HG03342 (cell line): ENCODE measurements around the gene RNF220.

Experiments used
- ATAC-seq: cut with Tn5 transposase; IDR thresholded peaks from one replicate; pipeline ENCODE4 v1.9.1; 2021; ENCODE audit warnings: mild to moderate bottlenecking, moderate library complexity; ENCODE audit not compliant: unreplicated experiment

The RNF220 gene

DNA sequence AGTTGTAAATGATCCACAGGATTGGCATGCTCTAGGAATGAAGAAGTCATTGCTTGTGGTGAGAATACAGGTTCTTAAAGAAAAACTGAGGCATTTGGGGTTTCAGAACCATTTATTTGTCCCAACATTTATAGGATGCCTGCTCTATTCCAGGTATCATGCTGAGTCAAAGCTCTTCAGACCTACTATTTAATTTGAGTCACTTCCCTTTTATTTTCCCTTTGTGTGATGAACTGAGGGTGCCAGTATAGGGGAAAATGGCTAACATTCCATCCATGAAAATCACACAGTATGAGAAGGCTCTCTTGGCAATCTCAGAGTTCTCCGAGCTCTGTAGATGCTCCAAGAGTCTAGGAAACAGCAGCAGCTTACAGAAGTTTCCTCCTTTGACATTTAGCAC lies 110.4 kb downstream of the RNF220 start:
- ATAC-seq: no peak

GRCh38 chr1:44519035-44519676 lies 114.1 kb downstream of the RNF220 start:
- ATAC-seq: no peak

- no peak for ATAC-seq
Observed at GRCh38 chr1:44521378-44522080, 116.5 kb downstream of the RNF220 start.

DNA sequence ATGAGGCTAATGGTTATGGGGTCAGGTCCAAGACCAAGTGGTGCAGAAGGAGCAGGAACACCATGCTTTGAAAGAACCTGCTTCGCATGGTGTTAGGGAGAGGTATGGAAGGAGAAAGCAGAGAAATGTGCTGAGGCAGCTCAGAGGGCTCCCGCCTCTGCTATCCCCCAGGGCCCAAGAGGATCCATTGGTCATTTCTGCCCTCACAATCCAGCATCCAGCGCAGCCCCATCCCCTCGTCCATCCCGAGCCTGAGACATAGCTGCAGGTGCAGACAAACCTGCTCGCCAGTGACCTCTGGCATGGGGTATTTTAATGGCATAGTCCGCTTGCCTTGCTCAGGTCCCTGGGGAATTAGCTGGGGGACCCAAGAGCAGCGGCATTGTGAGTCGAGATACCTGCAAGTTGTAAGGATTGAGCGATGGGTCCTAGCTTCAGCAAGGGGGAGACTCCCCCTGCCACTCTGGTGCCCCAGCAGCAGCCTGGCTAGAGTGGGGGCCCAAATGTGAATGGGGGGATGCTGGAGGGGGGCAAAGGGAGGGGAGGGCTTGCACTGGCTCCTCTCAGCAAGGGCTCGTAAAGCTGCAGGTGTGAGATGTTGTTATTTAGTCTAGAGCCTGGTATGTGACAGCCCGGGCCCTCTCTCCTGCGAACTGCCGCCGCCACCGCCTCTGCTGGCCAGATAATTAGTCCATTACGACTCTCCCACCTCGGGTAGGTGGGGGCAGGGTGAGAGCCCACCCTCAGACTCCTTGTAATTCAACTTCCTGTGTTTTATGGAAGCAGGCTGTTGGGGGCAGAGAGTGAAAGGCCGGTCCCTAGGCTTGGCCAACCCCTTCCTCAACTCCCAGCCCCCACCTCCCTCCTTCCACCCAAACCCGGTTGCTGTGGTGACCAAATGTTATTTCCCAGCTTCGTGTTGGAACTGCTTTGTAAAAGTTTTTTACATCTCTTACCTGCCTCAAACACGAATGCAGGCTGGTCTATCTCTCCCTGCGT lies 118.8 kb downstream of the RNF220 start:
- ATAC-seq: no peak

DNA sequence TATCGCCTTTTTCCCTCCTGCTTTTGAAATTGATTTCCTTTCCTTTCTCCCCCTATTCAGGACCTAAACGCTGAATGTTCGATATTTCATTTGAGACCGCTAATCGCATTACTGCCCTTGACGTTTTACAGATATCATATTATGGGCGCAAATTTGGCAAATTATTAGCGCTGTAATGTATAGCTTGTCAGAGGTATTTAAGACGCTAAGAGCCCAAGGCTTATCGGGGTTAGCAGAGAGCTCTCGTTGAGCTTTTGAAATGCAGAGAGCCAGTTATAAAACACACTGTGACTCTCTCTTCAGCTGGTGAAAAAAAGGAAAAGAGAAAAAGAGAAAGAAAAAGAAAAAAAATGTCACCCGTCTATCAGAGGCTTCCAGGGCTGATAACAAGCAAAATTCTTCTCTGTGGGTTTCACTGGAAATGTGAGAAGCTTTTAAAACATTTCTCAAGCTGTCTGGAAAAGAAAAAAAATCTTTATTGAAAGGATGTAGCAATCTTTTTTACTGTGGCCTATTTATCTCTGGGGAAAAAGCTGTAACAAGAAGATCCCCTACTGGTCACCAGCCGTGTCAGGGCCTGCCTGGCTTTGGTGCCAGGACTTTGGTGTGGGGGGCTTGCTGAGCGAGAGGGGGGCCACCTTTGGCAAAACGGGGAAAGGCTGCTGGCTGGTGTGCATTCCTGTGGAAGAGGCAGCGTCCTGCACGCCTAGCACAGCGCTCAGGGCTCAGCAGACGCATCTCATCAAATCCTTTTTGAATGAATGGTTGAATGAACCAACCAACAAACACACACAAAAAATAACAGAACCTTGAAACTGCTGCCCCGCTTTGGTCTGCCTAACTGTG lies 119.8 kb downstream of the RNF220 start:
- ATAC-seq: no peak

DNA sequence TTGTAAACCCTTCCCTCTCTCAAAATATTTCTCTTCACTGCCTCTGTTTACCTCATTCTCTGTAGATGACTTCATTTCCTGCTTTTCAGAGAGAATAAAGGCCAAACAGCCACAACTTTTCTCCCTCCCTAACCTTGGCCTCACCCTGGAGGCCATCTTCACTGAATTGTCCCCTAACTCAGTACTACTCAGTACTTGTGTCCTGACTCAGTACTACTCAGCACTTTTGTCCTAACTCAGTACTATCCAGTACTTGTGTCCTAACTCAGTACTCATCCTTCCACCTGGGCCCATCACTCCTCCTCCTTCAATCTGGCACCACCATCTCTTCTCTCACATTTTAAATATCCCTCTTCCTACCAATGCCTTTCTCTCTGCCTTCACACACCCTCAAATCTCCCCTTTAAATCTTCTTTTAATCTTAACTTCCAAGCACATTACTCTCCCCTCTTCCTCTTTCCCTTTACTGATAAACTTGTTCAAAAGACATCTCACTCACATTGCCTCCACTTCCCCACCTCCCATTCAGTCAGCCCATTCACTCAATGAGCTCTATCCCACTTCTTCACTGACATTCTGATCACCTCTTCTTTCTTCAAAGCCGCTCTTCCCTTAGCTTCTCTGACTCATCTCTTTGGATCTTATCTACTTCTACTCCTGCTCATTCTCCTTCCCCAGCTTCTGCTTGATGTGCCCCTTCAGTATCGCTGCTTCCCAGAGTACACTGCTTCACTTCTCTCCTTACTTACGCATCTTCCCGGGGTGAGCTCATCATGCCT lies 121.4 kb downstream of the RNF220 start:
- ATAC-seq: no peak

GRCh38 chr1:44531785-44532566 lies 126.9 kb downstream of the RNF220 start:
- no peak for ATAC-seq

- no peak for ATAC-seq
Observed at GRCh38 chr1:44532567-44532944, 127.5 kb downstream of the RNF220 start.

GRCh38 chr1:44534771-44535170 lies 129.7 kb downstream of the RNF220 start:
- no peak for ATAC-seq

DNA sequence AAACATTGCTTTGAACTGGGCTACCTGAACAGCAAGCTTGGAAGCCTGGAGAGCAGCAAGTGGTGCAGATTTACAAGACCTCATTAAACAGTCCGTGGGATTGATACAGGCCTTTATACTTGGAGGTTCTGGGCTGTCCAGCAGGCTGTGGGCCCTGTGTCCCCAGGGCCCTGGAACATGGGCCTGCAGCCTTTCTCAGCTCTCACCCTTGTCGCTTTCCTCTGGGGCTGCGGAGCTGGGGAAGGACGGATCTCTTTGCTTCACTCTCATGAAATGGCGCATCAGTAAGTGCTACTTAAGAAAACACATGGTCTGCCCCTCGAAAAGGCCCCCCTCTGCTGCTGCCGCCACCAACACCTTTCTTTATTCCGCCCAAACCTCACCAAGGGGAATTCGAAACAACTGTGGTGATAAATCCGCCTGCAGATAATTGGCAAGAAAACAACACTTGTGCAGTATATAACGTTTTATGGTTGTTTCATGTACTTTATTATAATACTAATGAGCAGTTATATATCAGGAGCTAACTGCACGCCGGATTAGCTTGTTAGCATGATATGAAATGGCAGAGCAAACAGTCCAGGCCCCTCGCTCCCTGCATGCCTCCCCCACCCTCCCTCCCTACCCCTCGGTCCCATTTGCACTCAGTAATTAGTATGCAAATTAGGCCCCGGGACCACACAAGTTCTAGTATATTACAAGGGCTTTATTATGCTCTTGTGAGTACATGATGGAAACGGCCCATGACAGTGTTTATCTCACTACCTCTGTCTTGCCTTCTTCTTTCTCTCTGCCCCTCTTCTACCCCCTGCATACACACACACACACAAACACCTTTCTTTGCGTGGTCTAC lies 131.5 kb downstream of the RNF220 start:
- no peak for ATAC-seq

DNA sequence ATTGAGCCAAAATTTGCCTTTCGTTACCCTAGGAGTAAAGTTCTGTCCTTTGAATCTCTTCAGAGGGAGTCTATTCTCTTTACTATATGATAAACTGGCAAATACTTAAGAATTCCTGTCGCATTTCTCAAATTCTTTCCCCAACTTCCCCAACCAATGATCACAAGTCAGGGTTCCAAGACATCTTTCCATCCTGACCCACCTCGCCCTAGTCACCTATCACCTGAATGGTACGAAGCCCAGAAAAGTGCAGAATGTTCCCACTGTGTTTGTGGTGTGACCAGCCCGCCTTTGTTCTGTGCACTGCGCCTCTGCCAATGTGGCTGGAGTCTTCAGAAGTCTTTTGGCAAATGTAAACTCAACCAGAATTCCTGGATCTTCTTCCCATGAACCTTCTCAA lies 132.5 kb downstream of the RNF220 start:
- no peak for ATAC-seq

GRCh38 chr1:44537956-44538355 lies 132.9 kb downstream of the RNF220 start:
- no peak for ATAC-seq

DNA sequence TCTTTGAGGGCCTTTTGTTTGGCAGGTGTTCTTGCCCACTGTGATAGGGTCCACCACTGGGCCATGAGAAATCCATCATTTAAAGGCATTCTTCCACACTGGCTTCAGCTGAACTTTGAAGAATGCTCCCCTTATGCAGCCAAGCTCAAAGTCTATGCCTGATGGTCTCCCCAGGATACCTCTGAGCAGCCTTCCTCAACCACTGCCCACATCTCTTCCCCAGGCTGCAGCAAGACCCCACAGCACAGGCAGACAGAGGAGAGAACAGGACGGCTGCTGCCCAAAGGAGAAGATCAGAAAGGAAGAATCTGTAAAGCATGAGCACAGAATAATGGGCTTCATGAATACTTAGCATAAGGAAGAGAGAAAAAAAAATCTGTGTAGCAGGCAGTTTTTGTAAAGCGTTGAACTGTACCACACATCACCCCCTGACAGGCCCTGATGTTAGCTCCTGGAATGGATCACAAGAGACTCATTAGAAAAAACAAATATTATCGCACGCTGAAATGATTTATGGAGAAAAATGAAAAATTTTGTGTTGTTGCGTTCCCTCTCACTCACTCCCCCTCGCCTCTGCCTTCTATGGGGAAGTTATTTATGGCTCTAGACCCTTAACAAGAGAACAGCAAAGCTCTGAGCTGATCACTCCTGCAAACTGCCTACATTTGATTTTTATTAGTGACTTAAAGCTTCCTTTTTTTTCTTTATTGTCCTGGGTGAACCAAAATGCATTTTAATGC lies 135.1 kb downstream of the RNF220 start:
- no peak for ATAC-seq

GRCh38 chr1:44542420-44543063 lies 137.5 kb downstream of the RNF220 start:
- no peak for ATAC-seq

- ATAC-seq: no peak
Observed at GRCh38 chr1:44543064-44543744, 138.1 kb downstream of the RNF220 start.

DNA sequence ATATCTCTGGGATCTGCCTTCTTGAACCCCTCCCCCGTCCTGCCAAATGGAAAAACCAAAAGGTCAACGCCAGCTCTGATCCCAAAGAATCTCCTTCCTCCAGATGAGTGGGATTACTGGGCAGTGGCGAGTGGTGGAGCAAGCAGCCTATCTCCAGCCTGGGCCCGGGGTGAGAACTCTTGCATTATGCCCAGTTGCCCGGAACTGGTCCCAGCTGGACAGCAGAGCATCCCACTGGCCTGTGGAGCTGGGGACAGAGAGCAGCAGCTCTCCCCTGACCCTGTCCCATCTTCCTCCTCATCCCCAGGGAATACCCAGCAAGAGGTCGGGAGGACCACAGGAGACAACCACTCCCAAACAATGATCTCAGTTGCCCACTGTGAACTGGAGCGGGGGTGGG lies 138.7 kb downstream of the RNF220 start:
- no peak for ATAC-seq
